ENCODE measurements around the gene SOX5. TPM values are rescaled to one million over a fixed set of nuclear protein-coding genes. Genes with fewer than 3 reads are reported as not detected.
A peak's percentile ranks its signal among the peaks of the same experiment; 100 is the strongest.

SOX5 gene
- total and polyA plus RNA-seq, 12 donors: 0.47 to 10.4 (median 1.9) TPM

DNA sequence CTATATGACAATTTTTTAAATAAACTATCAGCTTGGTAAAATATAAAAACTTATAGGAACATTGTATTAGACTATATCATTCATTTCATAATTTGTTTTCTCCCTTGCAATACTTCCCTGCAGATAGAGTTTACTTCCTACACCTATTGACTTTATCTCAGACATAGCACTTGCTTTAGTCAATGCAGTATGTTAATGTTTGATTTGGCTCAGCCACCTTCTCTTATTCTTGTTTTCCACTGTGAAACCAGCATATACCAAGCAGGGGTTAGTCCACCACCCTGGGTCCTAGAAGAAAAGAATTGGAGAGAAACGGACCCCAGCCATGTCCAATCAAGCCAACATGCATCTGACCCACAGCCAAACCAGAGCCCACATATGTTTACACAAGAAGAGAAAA lies 10.4 kb upstream of the SOX5 start:
- 85 to 93% (median 86%) methylated on average over 1 of the region's 1 CpG for WGBS, 4 donors
- no peaks in the 10 kb centered on the region for H3K4me1 ChIP-seq (replicated peaks in 1 of 2)
- intact Hi-C loops (cut with DNase I): no loop called here
- no peak overlapping the region for H3K4me3 ChIP-seq
- no peak for TF ChIP-seq POLR2A (IDR thresholded peaks at IDR 0.05)
- TF ChIP-seq, protein P1, sequence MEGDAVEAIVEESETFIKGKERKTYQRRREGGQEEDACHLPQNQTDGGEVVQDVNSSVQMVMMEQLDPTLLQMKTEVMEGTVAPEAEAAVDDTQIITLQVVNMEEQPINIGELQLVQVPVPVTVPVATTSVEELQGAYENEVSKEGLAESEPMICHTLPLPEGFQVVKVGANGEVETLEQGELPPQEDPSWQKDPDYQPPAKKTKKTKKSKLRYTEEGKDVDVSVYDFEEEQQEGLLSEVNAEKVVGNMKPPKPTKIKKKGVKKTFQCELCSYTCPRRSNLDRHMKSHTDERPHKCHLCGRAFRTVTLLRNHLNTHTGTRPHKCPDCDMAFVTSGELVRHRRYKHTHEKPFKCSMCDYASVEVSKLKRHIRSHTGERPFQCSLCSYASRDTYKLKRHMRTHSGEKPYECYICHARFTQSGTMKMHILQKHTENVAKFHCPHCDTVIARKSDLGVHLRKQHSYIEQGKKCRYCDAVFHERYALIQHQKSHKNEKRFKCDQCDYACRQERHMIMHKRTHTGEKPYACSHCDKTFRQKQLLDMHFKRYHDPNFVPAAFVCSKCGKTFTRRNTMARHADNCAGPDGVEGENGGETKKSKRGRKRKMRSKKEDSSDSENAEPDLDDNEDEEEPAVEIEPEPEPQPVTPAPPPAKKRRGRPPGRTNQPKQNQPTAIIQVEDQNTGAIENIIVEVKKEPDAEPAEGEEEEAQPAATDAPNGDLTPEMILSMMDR (IDR thresholded peaks at IDR 0.05): no peak
- no peak overlapping the region for H3K27ac ChIP-seq
- no peaks in the 10 kb centered on the region for H3K27me3 ChIP-seq
- no peaks in the 10 kb centered on the region for H3K36me3 ChIP-seq (replicated peaks in 1 of 2)
- H3K9me3 ChIP-seq (replicated peaks in 1 of 3): no peaks in the 10 kb centered on the region
- no peak for DNase-seq

DNA sequence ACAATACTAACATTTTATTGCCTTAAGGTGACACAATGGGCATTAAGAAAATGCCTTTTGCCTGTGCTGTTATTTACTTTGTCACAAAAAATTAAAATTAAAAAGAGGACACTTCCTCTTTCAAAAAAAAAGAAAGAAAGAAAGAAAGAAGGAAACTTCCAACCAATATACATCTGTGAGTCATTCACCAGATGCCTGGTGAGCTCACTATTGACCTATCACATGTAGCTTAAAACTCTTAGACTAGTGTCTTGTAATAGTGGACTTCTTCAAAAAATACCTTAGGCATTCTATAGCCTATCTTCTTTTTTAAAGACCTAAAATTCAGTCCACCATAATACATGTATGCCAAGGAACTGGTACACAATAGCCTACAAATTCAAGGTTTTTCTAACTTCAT lies 4.9 kb upstream of the SOX5 start:
- no peak overlapping the region for H3K27ac ChIP-seq
- H3K4me1 ChIP-seq (replicated peaks in 1 of 2): no peaks in the 10 kb centered on the region
- no peak overlapping the region for H3K4me3 ChIP-seq
- intact Hi-C loops (cut with DNase I): no loop called here
- H3K36me3 ChIP-seq (replicated peaks in 1 of 2): no peaks in the 10 kb centered on the region
- DNase-seq: no peak
- H3K27me3 ChIP-seq: no peaks in the 10 kb centered on the region
- H3K9me3 ChIP-seq (replicated peaks in 1 of 3): no peaks in the 10 kb centered on the region
- TF ChIP-seq, protein P1 (IDR thresholded peaks at IDR 0.05): no peak
- TF ChIP-seq POLR2A (IDR thresholded peaks at IDR 0.05): no peak

DNA sequence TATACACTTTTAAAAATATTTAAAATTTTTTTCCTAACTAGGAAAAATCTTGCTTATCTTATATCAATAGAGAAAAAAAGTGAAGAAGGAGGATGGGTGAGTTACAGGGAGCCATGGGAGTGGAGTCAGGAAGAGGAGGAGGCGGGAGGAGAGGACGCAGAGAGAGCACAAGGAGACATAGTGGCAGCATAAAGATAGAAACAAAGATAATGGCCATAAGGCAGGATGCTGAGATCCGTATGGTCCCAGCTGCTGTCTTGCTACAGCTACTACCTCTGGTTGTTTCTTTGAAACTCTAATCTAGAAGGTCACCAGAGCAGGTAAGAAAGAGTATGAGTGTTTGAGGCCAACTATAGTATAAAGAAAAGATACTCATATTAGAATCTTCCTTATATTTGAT lies 2.6 kb upstream of the SOX5 start:
- H3K36me3 ChIP-seq (replicated peaks in 1 of 2): no peaks in the 10 kb centered on the region
- H3K27me3 ChIP-seq: peaks cover 4% of the 10 kb centered on the region
- intact Hi-C loops (cut with DNase I): no loop called here
- no peak overlapping the region for H3K27ac ChIP-seq
- WGBS, 4 donors: 59 to 73% (median 69%) methylated on average over 3 of the region's 3 CpGs
- no peaks in the 10 kb centered on the region for H3K4me1 ChIP-seq (replicated peaks in 1 of 2)
- no peak for DNase-seq
- TF ChIP-seq, protein P1 (IDR thresholded peaks at IDR 0.05): no peak
- no peak for TF ChIP-seq POLR2A (IDR thresholded peaks at IDR 0.05)
- H3K4me3 ChIP-seq: no peak overlapping the region
- no peaks in the 10 kb centered on the region for H3K9me3 ChIP-seq (replicated peaks in 1 of 3)

DNA sequence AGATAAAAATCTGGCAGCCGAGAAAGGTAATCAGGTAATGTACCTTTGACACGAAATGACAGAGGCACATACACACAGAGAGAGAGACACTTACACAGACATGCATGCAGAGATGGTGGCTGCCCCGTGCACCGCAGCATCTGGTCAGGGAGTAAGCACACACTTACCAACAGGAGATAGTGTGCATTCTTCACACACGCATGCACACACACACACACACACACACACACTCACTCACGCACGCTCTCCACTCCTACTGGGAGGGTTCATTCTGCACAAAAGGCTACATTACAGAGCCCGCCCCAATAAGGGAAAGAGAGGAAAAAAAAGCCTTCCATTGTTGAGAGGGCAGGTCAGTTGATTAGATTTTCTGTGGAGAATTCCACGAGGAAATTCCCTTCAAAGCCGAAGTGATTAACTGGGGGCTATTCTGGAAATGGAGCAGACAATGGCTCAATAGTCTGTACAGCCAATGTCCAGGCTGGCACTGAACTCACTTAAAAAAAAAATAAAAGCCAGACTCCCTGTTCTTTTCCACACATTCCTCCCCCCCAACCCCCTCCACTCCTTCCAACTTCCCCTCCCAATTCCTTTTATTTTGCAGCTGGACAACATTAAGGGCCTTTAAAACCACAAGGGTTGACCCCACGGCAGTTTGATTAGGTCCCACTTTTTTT lies 1.4 kb upstream of the SOX5 start:
- no peak for DNase-seq
- Histone ChIP-seq H3K9me3 (replicated peaks in 1 of 3) (no peaks in the 10 kb centered on the region), H3K4me3 (peak overlapping the region in 1 of 4 donors; percentile 48), H3K36me3 (replicated peaks in 1 of 2) (no peaks in the 10 kb centered on the region), H3K4me1 (replicated peaks in 1 of 2) (no peaks in the 10 kb centered on the region), H3K27ac (no peak overlapping the region), H3K27me3 (peaks cover 11% of the 10 kb centered on the region)
- intact Hi-C loops (cut with DNase I): no loop called here
- TF ChIP-seq POLR2A (IDR thresholded peaks at IDR 0.05): no peak
- TF ChIP-seq, protein P1 (IDR thresholded peaks at IDR 0.05): no peak
- WGBS, 4 donors: 23 to 31% (median 26%) methylated on average over 11 of the region's 11 CpGs

All from adrenal gland (tissue), 12 donors.